ENCODE data around the gene ZYG11A.

Gene ZYG11A

DNA sequence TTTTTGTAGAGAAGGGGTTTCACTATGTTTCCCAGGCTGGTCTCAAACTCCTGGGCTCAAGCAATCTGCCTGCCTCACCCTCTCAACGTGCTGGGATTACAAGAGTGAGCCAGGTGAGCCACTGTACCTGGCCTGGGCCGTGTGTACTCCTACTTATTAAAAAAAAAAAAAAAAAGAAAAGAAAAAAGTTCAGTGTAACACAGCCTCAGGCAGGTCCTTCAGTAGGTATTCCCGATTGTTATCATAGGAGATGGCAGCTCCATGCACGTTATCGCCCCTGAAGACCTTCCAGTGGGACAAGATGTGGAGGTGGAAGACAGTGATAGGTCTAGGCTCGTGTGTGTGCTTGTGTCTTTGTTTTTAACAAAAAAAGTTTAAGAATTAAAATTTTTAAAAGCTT is 75.6 kb downstream of the ZYG11A start:
- DNase-seq (ENCODE audit: low read depth): no peak

DNA sequence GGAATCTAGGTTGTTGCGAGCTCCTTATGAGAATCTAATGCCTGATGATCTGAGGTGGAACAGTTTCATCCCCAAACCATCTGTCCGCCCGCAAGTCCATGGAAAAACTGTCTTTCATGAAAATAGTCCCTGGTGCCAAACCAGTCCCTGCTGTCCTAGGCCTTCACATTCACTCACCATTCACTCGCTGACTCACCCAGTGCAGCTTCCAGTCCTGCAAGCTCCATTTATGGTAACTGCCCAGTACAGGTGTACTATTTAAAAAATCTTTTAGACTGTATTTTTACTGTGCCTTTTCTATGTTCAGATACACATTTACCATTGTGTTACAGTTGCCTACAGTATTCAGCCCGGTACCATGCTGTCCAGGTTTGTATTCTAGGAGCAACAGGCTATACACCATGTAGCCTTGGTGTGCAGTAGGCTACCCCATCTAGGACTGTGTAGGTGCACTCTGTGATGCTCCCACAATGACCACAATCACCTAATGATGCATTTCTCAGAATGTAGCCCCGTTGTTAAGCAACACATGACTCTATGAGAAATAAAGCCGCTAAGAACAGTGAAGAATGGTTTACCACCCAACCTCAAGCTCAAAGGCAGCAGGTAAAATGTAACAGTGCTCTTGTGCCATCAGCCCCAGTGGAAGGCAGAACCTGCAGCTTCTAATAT is 76.6 kb downstream of the ZYG11A start:
- DNase-seq (ENCODE audit: low read depth): no peak

DNA sequence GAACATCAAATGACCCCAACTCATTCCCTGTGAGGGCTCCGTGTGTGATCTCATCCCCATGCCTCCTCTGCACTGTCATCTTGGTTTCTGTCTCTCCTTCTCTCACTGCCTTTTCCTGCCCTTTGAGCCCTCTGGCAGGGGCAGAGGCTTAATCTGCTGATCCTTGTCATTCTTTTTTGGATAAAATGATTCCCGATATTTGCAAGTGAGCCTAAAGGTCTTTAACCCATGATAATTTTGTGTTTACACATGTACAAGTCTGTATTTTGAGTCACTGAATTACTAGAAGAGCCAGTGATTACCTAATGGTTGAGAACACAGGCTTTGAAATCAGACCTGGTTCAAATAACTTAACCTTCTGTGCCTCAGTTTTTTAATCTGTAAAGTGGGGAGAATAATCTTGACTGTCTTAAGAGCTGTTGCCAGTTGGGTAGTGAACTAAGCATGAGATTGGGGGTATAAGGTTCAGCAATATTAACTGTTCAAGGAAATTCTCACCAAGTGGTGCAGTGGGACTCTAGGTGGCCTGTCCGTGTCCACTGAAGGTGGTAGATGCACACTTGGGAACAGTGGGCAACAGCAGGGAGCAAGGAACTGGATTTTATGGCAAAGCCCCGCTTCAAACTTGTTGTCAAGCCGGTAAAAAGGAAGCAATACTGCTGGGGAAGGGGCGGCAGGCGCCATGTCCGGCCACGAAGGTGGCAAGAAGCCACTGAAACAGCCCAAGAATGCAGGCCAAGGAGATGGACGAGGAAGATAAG is 77.3 kb downstream of the ZYG11A start:
- DNase-seq (ENCODE audit: low read depth): no peak

DNA sequence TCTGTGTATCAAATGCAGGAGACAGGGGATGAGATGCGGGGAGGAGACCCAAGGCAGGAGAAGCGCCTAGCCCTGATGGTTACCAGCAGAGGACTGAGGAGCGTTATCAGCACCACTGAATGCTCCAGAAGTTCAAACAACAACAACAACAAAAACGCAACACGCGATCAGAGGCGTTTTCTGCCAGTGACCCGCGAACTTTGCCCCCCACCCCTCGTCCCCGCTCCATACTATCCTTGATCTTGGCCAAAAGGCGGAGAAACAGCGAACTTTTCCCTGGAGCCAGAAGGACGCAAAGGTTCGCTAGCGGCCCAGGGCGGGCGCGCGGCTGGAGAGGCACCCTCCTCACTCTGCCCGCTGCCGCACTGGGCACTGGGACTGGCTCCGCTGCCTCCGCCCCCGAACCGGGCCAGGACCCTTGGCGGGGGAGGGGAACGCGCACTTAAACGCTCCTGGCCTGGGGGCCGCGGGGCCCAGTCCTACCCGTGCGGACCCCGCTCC is 78.3 kb downstream of the ZYG11A start:
- no peak for DNase-seq (ENCODE audit: low read depth)

DNA sequence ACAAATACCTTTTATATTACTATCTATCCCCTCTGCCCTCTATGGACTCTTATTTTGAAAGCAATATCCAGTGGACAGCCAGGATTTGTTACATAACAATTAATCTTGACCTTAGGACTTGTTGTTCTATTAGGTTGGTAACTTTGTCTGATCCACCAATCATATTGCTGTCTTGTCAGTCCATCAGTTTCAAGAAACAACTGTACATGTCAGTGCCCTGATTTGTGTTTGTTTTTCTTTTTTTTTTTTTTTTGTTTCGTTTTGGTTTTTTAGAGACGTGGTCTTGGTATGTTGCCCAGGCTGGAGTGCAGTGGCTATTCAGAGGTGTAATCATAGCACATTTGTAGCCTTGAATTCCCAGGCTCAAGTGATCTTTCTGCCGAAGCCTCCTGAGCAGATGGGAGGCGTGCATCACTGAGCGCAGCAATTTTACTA is 83.0 kb downstream of the ZYG11A start:
- no peak for DNase-seq (ENCODE audit: low read depth)

DNA sequence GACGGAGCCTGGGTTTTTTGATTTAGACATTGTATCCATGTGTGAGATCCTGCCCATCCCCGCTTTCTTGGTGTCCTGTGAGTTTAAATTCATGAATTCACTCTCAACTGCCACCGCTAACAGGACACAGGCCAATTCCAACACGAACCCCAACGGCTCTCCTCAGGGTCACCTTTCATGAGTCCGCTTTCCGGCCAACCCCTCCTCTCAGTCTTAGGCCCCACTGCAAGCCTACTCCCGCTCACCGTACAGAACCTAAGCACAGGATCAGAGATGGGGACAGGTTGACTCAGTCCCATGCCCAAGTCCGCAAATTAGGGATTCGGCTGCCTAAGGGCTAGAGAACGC is 84.3 kb downstream of the ZYG11A start:
- no peak for DNase-seq (ENCODE audit: low read depth)

DNA sequence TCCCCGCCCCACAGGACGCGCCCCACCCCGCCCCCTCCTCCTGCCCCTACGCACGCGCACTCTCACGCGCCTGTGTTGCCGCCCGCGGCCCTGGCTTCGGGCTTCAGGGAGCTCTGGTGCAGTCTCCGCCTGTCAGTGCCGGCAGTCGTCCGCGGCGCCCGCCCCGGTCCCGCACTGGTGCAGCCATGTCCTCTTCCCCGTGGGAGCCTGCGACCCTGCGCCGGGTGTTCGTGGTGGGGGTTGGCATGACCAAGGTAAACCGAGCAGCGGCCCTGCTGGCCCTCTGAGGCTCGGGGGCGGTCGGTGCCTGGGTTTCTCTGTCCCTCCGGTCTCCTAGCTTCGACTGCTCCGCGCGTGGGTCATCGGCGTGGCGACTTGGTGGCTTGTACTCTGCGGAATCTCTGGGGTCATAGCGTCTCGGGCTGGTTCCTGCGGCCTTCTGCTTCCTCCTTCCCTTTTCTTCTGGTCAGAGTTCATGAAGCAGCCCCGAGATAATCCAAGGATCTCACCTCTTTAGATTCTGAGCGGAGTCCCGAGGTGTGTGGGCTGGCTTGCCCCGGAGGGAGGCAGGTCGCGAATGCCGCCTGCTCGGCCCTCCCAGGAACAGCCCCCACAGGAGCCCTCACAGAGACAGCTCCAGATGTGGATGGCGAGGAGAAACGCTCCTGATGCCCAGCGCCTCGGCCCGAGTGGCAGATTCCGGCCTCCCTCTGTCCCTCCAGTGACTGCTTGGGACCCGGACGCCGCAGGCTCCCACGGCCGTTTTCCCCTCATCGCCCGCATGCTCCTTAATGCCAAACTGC is 84.9 kb downstream of the ZYG11A start, which contains the start of gene SCP2:
SCP2 (plus strand) TSS at position 65 of the 803 bp plus-strand sequence; CDS start at position 186, 121 bp downstream.
- DNase-seq (ENCODE audit: low read depth): peak; percentile 78

DNA sequence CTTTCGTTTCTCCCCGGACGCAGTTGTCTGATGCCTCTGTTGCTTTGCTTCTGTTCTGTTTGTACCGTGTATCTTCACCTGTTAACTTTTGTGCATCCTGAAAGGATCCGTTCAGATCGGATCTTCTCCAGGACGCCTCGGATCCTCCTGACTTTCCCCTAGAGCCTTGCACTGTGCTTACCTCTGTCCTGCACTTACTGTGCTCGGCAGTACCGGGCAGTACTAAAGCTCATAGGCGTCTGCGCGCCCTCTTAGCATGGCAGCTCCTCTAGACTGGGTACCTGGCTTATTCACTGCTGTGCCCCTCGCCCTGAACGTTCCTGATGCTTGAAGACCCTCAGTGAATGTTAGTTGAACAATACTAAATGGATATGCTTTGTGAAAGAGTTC is 85.5 kb downstream of the ZYG11A start:
- DNase-seq (ENCODE audit: low read depth): no peak

DNA sequence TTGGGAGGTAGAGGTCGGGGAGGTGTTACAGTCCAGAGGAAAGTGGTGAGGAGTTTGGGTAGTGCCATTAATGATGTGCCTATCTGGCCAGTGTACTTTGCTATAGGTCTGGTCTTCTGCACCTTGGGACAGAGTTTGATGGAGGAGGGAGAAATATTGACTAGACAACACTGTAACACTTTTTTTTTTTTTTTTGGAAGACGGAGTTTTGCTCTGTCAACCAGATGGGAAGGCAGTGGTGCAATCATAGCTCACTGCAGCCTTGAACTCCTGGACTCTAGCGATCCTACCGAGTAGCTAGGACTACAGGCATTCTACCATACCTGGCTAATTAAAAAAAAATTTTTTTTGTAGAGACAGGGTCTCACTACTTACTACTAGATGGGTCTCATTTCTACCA is 86.5 kb downstream of the ZYG11A start:
- DNase-seq (ENCODE audit: low read depth): no peak

DNA sequence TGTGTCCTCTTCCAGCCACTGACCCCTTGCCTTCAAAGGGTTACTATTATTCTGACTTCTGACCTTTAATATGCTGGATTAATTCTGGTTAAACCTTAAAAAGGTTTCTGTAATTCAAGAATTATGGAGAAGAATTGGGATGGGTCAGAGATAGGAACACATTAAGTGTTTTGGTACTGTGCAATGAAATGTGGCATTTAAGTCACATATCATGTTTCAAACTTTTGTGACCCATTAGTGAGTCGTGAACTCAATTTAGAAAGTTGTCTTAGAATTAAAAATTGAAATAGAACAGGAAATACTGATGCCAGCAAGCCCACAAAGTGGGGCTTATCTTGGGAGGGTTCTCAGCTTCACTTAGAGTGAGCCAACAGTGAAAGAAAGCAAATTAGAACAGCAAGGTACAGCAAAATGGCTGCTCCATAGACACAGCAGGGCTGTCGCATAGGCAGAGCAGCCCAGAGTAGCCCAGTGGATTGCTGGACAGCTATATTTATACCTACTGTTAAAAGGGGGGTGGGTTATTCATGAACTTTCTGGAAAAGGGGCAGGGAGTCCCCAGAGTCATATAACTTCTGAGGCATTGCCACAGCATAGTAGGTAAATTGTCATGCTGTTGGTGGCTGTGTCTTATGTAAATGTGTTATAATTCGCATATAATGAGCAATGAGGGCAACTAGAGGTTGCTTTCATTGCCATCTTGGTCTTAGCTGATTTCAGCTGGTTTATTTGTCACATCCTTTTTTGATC is 95.0 kb downstream of the ZYG11A start:
- no peak for DNase-seq (ENCODE audit: low read depth)

DNA sequence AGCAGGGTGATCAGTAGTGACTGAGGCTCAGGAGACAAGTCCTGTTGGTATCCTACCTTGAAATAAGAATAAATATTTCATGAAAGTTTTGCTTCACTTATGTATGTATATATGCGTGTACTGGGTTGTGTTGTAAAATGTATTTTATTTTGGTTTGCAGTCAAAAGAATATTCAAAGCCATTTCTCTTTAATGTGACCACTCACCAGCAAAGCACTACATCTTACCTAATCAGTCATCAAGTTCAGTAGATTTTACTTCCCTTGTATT is 95.6 kb downstream of the ZYG11A start:
- no peak for DNase-seq (ENCODE audit: low read depth)

DNA sequence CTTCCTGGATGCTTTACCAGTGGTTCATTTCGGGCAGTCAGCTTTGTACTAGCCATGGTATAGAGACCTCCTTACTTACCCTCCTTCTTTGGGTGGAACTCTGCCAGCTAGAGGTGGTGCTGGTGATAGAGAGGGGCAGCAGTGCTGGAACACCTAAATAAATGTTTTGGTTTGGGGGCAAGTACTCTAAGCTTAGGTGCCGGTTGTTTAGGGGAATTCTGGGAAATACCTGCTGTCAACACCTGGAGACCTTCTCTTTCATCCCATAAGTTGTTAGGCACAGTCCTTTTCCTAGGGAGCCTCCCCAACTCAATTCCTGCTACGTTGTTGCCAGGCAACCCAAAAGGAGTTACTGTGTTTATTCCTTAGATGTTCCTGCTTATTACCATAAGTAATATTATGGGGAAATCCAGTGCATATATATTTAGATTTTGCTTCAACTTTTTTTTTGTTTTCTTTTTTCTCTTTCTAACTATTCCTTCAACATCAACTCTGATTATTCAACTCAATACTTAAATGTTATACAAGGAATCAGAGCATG is 101.4 kb downstream of the ZYG11A start:
- no peak for DNase-seq (ENCODE audit: low read depth)

DNA sequence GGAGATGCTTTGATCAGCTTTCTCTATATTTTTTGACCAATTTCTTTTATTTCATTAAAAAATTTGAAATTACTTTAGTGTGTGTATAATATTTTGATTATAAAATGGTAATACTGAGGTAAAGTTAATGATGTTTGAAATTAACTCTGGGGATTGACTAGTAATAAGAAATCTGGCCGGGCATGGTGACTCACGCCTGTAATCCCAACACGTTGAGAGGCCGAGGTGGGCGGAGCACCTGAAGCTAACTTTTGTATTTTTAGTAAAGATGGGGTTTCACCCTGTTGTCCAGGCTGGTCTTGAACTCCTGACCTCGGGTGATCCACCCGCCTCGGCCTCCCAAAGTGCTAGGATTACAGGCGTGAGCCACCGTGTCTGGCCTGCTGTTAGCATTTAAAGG is 102.0 kb downstream of the ZYG11A start:
- no peak for DNase-seq (ENCODE audit: low read depth)
